H1 (cell line): ENCODE results near the gene CDYL. TPM values are rescaled to one million over a fixed set of nuclear protein-coding genes. Genes with fewer than 3 reads are reported as not detected.

ENCODE experiments used
- CHD7 ChIP-seq: fragments of 300-600 bp; sonication (generic); IDR thresholded peaks from 2 replicates; pipeline ENCODE4 v1.7.1; 2012; ENCODE audit warnings: low read length, moderate library complexity, mild to moderate bottlenecking, inconsistent platforms; ENCODE audit not compliant: insufficient replicate concordance
- CTCF ChIP-seq, 3 experiments: IDR thresholded peaks; 1 replicate in 2 of 3; 2 replicates in 1 of 3; pipeline versions ENCODE4 v1.5.1 to v1.6.1; 2011; ENCODE audit warnings: low read length in 3 of 3, mild to moderate bottlenecking in 3 of 3, inconsistent platforms in 2 of 3, low read depth in 1 of 3, moderate library complexity in 1 of 3; ENCODE audit not compliant: insufficient read depth in 1 of 3; ENCODE audit errors: control extremely low read depth in 1 of 3
- EGR1 ChIP-seq: IDR thresholded peaks from 2 replicates; pipeline ENCODE4 v1.6.1; 2011; ENCODE audit warnings: low read depth, low read length, borderline replicate concordance
- NRF1 ChIP-seq: IDR thresholded peaks from 2 replicates; pipeline ENCODE4 v1.6.1; 2011; ENCODE audit warnings: mild to moderate bottlenecking, low read depth, low read length, improper control_type of control experiment
- TBP ChIP-seq: IDR thresholded peaks from 2 replicates; pipeline ENCODE4 v1.6.1; 2011; ENCODE audit warnings: low read depth, low read length, improper control_type of control experiment
- TCF12 ChIP-seq: IDR thresholded peaks from 2 replicates; pipeline ENCODE4 v1.6.1; 2011; ENCODE audit warnings: low read depth, mild to moderate bottlenecking, low read length
- polyA plus RNA-seq, 7 experiments: library from polyadenylated mRNA; depleted of rRNA in 3 of 7; stranded (reverse) in 5 of 7; unstranded in 2 of 7; fragments of >200 nt in 5 of 7; fragments of 200-250 nt in 2 of 7; gene quantifications; 1 replicate in 5 of 7; 2 replicates in 1 of 7; 4 replicates in 1 of 7; pipeline versions ENCODE4 v1.2.1 to v1.2.3, GENCODE V29; 2011 to 2013; ENCODE audit warnings: missing spikeins in 2 of 7, mixed read lengths in 2 of 7
- total RNA-seq: library from RNA; stranded (reverse); fragmentation: NEBNext Ultra II Directional; extraction: Animal tissue kit (Norgen Biotek cat#: 25700); gene quantifications from 2 replicates; pipeline ENCODE4 v1.2.1, GENCODE V29; 2021

CDYL gene
- total and polyA plus RNA-seq, 2 of the 8 experiments (the other 6 are each of a cell fraction or from before 2014, with no cell fraction given) = 56.4 to 119 TPM

GRCh38 chr6:4759997-4760396 lies 16.2 kb upstream of the CDYL start (continued):
- TF ChIP-seq CHD7 (no peak), EGR1 (no peak), CTCF (IDR thresholded peaks at IDR 0.05; ENCODE audit: control extremely low read depth in 1 of 3, insufficient read depth in 1 of 3, low read depth in 1 of 3, low read length in 3 of 3) (no peak), TCF12 (no peak), NRF1 (no peak), TBP (no peak)
